HG03558 (cell line): ENCODE measurements around the gene SDF4.
"Not testable (repeated sequence)": the region's sequence is repeated elsewhere in the genome, so short reads cannot be mapped to it uniquely, and the experiment has no call there.

Source experiments
- ATAC-seq: cut with Tn5 transposase; IDR thresholded peaks from one replicate; pipeline ENCODE4 v1.9.1; 2021; ENCODE audit warnings: moderate number of reproducible peaks; ENCODE audit not compliant: unreplicated experiment; ENCODE audit errors: extremely low read depth

The SDF4 gene

DNA sequence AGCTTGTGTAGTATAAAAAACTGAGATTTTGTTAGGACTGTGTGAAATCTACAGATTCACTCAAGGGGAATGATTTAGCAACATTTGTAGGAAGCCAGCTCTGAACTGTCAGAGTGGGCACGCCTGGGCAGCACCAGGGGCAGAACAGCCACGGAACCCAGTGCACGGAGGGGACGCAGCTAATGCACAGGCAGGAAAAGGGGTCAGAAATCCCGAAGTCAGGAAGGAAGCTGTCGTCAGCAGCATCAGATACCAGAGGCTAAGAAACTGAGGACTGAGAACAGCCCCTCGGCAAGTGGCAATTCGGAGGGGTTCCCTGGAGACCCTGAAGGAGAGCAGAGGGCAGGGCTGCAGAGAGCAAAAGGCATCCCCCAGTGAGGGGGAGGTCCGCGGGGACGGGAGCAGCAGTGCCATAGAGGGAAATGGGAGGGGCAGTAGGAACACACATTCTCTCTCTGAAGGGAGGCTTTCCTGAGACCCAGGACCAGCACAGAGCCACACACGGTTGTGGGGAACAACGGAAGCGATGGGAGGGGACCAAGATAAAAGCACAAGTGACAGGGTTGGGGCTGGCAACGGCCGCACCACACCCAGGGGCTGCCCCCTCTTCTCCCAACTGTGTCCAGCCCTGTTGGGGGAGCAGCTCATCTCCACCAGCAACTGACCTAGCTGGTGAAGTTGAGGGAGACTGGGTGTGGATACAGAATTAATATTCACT, 29.2 kb upstream of the SDF4 start:
- ATAC-seq, result no peak

DNA sequence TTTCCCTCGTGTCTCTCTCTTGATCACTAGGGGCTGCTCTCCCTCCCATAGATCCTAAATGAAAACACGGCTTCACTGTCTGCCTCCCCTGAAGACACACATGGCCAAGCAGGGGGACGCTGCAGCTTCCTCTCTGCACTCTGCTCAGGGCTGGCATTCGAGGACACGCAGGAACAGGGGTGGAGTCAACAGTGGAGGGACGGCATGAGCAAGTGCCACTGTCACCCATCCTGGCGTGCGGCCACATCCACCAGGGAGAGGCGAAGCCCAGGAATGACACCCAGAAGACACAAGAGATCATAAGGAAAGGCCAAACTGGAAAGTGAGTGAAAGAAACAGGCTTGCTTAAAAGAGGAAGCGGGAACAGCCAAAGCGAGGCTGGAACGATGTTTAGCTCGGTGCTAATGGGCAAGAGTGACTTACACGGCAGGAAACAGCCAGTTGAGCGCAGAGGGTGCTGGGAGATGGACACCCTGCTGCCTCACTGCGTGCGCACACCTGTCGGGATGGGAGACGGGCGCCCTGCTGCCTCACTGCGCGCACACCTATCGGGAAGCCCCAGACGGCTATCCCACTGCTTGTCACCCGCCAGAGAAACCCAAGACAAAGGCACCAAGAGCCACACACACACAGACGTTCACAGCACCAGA, 28.3 kb upstream of the SDF4 start:
- no peak for ATAC-seq

DNA sequence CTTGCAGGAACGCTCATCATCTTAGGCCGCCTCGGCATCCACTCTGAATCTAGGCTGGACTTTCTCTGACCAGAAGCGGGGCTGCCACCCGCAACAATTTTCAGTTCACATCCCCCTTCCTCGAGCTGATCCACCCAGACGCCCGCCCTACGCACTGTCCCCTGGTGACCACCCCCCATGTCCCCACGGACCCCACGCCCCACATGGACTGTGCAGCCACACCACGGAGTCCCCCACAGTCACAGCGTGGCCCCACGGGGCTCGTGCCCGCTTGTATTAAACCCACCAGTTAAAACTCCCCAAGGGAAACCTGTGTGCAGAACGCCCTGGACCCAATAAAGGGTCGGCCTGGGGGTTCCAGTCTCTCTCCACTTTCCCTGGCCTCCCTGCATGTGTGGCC, 27.7 kb upstream of the SDF4 start:
- ATAC-seq, result no peak

DNA sequence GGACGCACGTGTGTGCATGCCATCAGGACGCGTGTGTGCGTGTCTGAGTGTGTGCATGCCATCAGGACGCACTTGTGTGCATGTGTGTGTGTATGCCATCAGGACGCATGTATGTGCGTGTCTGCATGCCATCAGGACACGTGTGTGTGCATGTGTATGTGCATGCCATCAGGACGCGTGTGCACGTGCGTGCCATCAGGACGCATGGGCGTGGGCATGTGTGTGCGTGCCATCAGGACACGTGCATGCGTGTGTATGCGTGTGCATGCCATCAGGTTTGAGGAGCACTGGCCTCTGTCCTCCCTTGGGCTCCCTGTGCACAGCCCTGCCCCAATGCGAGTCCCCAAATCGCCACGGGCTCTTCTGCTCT, 27.3 kb upstream of the SDF4 start:
- no peak for ATAC-seq

DNA sequence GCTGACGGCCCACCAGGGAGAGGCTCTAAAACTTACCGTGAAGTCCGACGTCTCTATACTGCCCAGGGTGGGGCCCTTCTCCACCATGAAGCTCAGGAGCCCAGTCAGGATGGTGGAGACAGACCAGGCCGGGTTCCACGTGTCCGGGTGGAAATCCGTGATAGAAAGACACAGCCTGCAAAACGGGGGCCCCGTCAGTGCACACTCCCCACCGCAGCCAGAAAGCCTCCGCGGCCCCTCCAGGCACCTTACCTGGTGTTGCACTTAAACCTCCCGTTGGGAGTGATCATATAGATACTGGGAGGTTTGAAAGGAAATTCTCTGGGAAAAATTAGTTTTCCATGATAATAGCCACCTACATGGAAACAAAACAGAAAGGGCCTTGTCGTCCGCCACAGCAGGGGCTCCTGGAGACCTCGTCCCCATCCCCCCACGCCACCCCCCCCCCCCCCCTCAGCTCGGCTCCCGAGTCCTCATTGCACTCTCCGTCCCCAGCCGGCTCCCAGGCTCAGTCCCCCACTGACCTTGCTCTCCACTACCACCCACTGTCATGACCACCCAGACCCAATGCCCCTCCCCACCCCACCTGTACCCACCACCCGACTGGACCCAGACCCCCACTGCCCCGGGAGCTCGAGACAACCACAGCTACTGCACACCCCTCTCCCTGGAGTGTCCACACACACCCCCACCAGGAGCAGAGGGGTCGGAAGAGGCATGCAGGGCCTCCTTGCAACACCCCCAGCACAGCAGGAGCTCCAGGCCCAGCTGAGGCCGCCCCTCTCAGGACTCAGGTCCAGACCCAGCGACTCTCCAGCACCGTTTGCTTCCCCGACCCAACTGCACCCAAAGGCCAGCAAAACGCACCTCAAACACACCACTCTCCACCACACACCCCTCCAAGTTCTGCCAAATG, 25.4 kb upstream of the SDF4 start:
- ATAC-seq, result no peak

DNA sequence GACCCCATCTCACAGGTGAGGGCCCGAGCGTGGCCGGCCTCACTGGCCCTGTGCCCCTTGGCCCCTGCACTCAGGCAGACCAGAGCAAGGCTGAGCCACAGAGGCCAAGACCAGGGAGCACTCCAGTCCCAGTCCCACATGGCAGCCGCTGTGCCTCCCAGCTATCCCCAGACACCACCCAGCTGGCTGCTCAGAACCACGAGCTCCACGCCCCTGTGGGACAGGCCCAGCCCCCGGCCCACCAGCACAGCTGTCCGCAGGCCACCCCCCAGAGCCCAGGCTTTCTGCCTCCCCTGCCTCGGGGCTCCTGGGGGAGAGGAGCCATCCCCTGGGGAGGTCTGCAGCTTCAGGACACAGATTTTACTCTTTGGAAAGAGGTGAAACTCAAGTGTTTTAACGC, 23.8 kb upstream of the SDF4 start:
- no peak for ATAC-seq

DNA sequence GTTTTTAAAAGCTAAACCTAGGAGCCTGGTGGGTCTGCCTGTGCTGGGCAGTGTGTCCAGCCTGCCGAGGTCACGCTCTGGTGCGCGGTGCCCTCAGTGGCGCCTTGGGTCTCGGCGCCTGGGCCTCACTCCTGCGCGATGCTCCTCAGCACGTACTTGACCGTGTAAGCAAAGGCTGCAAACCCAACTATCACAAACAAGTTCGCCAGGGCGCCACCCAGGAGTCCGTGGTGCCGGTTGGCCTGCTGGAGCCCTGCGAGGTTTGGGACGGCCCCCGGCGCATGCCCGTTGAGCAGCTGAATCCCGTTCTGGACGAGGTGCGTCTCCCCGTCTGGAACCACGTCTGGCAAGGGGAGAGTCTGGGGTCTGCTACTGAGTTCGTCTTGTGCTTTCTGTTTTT, 23.3 kb upstream of the SDF4 start:
- no peak for ATAC-seq

DNA sequence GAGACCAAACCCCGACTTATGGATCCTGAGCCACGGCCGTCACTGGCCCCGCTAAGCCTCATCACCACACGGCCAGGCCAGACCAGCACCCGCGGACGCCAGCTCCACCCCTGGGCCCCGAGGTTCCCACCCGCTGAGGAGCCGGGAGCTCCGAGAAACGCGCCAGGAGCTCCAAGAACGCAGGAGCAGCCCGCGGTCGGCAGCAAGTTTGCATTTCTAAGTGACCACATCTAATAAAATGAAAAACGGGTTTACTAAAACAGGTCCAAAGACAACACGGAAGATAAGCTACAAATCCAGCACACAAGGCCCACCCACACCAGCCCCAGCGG, 22.8 kb upstream of the SDF4 start:
- no peak for ATAC-seq

DNA sequence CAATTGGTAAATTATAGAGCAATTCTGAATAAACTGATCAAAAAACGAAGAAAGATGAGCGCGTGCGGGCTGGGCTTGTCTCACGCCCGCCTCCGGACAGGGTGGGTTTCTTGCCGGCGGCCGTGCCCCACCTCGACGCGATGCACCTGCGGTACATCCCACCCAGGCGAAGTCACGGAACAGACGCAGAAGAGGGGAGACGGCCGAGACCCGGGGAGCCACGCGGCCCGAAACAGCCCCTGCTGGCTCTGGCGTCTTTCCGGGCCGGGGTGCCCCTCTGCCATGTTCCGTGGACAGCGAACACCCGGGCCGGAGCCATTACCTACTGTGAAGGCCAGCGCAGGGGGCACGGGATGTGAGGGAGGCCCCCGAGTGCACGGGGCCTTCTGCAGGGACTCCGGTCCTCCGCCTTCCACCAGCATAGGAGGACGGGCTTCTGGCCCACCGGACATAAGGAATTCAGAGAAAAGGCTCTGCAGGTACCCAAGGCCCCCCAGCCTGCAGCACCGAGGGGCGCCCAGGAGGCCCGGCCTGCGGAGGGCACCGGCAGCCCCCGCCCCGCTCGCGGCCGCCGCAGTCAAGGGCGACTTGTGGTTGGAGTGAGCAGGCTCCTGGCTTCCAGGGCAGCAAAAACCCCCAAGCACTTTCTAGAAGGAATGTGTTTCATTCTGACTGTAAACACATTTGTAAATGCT, 22.3 kb upstream of the SDF4 start:
- ATAC-seq, result no peak

DNA sequence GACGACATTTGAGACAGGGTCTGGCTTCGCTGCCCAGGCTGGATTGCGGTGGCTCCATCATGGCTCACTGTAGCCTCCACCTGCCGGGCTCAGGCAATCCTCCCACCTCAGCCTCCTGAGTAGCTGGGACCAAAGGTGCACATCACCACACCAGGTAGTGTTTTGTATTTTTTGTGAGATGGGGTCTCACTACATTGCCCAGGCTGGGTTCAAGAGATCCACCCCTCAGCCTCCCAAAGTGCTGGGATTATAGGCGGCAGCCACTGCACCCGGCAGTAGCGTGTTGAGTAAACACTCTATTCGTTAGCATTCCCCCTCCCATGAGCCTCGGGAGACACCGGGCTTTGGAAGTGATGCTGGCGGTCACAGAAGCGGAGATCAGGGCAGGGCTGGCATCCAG, 21.5 kb upstream of the SDF4 start:
- ATAC-seq, result no peak

DNA sequence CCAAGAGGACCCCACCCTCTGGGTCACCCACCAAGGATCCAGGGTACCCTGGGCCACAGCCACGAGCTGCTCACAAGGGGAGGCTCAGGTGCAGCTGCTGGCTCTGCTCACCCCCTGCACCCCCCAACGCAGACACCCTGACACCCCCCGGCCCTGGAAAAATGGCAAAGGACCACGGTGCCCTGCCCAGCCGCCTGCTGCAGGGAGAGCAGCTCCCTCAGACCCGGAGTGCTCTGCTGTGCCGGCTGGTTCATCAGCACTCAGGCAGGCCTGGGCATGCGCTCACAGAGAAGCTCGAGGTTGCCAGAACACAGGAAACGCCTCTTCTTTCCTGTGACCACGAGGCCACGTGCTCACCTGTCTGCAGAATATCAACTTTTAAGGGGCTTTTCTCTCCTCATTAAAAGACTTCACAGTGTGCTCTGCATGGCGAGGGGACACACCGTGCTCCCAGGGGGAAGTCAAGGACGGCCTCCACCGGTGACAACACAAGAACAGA, 19.0 kb upstream of the SDF4 start:
- peak; percentile 55 for ATAC-seq

DNA sequence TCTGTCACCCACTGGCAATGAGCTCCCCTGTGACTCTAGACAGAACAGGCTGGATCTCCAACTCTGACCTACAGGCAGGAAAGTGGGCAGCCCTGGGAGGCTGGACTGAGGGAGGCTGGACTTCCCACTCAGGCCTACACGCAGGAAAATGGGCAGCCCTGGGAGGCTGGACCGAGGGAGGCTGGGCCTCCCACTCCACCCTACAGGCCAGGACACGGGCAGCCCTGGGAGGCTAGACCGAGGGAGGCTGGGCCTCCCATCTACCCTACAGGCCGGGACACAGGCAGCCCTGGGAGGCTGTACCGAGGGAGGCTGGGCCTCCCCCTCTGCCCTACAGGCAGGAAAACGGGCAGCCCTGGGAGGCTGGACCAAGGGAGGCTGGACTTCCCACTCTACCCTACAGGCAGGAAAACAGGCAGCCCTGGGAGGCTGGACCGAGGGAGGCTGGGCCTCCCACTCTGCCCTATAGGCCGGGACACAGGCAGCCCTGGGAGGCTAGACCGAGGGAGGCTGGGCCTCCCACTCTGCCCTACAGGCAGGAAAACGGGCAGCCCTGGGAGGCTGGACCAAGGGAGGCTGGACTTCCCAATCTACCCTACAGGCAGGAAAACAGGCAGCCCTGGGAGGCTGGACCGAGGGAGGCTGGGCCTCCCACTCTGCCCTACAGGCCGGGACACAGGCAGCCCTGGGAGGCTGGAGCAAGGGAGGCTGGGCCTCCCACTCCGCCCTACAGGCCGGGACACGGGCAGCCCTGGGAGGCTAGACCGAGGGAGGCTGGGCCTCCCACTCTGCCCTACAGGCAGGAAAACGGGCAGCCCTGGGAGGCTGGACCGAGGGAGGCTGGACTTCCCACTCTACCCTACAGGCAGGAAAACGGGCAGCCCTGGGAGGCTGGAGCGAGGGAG, 16.5 kb upstream of the SDF4 start:
- not testable (repeated sequence) for ATAC-seq

DNA sequence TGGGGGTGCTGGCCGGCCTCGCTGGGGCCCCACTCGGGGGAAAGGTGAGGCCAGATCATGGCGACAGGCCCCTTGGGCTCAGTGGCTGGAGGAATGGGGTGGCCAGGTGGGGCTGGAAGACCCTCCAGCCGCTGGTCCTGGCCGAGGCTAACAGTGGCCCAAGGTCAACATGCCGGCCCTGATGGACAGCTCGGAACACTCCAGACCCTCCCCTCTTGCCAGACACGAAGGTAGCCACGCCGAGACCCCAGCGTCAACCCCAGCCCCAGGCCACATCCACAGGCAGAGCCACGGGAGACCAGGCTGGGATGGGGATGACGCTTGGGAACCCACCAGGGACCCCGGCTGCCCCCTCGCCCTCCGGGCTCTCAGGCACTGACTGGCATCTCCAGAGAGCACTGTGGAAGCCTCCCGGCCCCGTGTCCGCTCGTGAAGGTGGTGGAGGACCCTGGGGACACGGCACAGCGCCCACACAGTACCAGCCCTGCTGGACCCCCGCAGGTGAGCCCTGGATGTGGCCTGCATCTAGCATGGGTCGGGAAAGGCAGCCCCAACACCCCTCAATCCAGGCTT, 15.6 kb upstream of the SDF4 start:
- ATAC-seq, result no peak

DNA sequence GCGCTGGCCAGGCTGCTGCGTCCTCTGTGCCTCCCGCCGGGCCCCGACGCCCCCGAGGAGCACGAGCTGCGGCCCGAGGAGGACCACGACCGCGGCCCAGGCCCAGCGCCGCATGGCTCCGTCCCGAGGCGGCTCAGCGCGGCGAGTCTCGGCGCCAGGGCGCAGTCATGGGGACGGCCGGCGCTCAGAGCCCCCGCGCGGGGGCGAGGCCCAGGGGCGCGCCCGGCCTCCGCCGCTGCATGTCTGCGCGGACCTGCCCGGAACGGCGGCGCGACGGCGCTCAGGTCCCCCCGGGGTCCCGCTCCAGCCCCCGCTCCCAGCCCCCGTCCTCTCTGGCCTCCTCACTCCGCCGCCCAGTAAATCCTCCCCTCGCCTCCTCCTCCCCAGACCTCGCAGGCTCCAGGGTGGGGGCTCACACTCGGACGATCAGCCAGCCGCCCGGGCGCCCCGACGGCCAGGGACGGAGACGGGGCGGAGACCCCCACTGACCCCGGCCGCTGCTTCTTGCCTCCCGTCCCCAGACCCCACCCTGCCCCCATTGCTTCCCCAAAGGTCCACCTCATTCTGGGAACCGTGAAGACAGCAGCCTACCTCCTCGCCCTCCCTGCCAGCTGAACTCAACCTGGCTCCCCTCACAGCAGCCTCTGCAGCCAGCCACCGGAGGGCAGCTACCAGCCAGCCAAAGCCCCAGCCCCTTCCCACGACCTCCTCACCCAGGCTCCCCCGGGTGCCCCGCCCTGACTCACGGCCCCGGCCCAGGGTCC, 15.0 kb upstream of the SDF4 start, which contains the start of gene C1QTNF12:
Gene C1QTNF12, minus strand, starts transcription at position 146 of the 764 bp plus-strand sequence. Its CDS starts 32 bp downstream, at position 114.
- ATAC-seq, result no peak

DNA sequence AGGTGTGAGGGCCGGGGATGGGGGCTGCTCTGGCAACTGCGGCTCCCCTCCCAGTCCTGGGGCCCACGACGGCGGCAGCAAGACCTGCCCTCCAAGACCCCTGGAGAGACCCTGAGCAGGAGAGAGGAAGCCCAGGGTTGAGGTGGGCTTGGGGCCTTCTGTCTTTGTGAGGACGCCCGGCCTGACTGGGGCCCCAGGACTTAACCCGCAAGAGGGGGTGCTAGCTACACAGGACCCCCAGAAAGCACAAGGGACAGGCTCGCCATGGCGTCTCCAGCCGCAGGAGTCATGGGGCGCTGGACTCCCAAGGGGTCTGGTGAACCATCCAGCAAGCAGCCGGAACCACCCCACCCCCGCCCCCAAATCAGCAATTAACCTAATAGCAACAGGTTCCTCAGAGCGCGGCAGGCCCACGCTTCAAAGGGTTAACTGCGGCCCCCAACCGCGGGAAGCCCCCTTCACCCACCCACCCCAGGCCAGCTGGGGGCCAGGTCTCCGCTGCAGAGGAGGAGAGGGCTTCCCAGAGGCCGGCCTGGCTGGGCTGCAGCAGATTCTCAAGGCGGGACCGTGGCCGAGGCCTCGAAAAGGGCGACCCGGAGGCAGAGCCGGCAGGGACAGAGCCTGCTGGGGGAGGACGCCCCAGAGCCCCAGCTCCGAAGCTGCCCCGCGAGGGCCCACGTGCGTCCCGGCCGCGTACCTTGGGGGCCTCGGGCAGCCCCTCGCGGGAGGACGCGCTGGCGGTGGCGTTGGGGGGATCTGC, 14.2 kb upstream of the SDF4 start:
- ATAC-seq, result no peak

DNA sequence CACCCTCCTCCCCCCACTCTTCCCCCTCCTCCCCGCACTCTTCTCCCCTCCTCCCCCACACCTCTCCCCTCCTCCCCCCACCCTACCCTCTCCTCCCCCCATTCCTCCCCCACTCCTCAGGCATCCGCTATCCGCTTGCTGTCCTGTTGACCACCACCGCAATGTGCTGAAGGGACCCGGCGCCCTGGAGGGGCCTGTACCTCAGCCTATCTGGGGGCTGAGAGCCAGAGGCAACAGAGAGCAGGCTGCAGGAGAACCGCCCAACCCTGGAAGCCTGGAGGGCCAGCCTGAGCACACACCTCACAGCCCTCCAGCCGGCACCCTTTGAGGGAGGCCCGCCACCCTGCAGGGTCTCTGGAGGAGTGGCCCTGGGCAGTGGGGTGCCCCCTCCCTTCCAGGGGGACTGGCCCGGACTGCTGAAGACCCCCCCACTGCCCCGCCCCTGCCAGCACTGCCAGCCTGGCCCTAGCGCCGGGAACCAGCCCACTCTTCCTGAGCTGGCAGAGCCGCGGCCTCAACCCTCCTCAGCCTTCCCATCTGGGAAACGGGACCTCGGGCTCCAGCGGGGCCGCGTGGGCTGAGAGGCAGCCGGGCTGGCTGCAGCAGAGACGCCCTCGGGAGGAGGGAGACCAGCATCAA, 13.5 kb upstream of the SDF4 start:
- no peak for ATAC-seq

DNA sequence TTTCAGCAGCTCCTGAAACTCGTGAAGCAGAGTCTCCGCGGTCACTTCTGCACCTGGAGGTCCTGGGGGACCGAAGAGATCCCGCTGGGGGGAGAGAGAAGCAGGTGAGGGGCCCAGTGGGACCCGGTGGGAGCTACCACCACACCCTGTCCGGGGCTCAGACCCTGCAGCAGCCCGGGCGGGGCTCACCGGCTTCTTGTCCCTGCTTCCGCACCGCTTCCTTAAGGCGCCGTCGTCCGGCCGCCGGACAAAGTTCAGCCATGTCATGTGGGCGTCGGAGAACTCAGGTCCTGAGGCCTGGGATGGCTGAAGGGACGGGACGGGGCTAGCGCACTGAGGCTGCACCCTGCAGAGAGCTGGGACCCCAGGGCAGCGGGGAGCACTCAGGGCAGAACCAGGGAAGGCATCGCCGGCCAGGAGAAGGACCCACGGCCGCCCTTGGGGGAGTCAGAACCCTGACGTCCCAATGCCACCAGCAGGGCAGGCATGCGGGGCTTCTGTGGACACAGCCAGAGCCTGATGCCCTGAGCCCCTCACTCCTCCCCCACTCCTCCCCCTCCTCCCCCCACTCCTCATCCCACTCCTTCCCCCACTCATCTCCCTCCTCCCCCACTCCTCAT, 12.5 kb upstream of the SDF4 start:
- ATAC-seq, result no peak
